WTC11 (cell line): ENCODE results near the gene CEP85.

Experiments
- SP1 ChIP-seq: sonication (generic); formaldehyde crosslinking; conservative IDR thresholded peaks from 2 replicates; pipeline ENCODE4 v1.8.1; 2022; ENCODE audit warnings: missing genetic modification reagents
- TEAD4 ChIP-seq: sonication (generic); formaldehyde crosslinking; IDR thresholded peaks from 2 replicates; pipeline ENCODE4 v1.8.0; 2022; ENCODE audit warnings: mild to moderate bottlenecking, missing genetic modification reagents
- TF ChIP-seq, protein P1 (sequence below): sonication (generic); formaldehyde crosslinking; IDR thresholded peaks from 2 replicates; pipeline ENCODE4 v1.8.0; 2022; ENCODE audit warnings: missing genetic modification reagents
- TF ChIP-seq, protein P2 (sequence below): sonication (generic); formaldehyde crosslinking; IDR thresholded peaks from 2 replicates; pipeline ENCODE4 v1.8.1; 2023; ENCODE audit warnings: mild to moderate bottlenecking, missing genetic modification reagents, moderate library complexity
- TF ChIP-seq, protein P3 (sequence below): fragments of 200-600 bp; IDR thresholded peaks from 2 replicates; pipeline ENCODE4 v1.8.0; 2022; ENCODE audit warnings: antibody characterized with exemption
- TF ChIP-seq, protein P4 (sequence below): sonication (generic); formaldehyde crosslinking; IDR thresholded peaks from 2 replicates; pipeline ENCODE4 v1.8.0; 2022; ENCODE audit warnings: mild to moderate bottlenecking, missing genetic modification reagents

DNA sequence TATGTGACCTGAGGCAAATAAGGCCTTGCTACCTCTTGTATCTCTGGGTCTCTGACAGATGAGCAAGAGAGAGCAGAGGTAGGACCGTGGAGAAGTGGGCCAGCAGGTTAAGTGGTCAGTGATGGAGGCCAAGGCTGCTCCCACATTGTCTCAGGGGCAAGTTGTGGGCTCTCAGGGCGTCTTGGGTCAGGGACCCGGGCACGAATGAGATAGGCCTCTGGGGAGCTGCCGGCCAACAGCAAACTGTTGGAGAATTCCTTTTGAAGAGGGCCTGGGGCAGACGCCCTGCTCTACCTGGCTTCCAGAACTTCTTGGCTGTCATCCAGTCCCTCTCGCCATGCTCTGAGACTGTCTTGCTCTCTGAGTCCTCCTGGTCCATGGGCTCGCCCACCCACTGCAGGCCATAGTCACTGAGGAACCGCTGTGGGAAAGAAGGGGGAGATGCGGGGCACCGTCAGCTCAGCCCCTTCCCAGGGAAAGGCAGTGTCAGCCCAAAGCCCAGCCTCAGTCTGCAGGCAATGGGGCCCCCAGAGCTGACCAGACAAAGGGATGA is 60.0 kb downstream of the CEP85 start:
- TF ChIP-seq SP1 (CRISPR knock-in tag), result no peak
- TF ChIP-seq, protein P1, sequence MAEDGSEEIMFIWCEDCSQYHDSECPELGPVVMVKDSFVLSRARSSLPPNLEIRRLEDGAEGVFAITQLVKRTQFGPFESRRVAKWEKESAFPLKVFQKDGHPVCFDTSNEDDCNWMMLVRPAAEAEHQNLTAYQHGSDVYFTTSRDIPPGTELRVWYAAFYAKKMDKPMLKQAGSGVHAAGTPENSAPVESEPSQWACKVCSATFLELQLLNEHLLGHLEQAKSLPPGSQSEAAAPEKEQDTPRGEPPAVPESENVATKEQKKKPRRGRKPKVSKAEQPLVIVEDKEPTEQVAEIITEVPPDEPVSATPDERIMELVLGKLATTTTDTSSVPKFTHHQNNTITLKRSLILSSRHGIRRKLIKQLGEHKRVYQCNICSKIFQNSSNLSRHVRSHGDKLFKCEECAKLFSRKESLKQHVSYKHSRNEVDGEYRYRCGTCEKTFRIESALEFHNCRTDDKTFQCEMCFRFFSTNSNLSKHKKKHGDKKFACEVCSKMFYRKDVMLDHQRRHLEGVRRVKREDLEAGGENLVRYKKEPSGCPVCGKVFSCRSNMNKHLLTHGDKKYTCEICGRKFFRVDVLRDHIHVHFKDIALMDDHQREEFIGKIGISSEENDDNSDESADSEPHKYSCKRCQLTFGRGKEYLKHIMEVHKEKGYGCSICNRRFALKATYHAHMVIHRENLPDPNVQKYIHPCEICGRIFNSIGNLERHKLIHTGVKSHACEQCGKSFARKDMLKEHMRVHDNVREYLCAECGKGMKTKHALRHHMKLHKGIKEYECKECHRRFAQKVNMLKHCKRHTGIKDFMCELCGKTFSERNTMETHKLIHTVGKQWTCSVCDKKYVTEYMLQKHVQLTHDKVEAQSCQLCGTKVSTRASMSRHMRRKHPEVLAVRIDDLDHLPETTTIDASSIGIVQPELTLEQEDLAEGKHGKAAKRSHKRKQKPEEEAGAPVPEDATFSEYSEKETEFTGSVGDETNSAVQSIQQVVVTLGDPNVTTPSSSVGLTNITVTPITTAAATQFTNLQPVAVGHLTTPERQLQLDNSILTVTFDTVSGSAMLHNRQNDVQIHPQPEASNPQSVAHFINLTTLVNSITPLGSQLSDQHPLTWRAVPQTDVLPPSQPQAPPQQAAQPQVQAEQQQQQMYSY, result no peak
- TF ChIP-seq, protein P2, sequence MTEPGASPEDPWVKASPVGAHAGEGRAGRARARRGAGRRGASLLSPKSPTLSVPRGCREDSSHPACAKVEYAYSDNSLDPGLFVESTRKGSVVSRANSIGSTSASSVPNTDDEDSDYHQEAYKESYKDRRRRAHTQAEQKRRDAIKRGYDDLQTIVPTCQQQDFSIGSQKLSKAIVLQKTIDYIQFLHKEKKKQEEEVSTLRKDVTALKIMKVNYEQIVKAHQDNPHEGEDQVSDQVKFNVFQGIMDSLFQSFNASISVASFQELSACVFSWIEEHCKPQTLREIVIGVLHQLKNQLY (CRISPR knock-in tag), result no peak
- TF ChIP-seq, protein P3, sequence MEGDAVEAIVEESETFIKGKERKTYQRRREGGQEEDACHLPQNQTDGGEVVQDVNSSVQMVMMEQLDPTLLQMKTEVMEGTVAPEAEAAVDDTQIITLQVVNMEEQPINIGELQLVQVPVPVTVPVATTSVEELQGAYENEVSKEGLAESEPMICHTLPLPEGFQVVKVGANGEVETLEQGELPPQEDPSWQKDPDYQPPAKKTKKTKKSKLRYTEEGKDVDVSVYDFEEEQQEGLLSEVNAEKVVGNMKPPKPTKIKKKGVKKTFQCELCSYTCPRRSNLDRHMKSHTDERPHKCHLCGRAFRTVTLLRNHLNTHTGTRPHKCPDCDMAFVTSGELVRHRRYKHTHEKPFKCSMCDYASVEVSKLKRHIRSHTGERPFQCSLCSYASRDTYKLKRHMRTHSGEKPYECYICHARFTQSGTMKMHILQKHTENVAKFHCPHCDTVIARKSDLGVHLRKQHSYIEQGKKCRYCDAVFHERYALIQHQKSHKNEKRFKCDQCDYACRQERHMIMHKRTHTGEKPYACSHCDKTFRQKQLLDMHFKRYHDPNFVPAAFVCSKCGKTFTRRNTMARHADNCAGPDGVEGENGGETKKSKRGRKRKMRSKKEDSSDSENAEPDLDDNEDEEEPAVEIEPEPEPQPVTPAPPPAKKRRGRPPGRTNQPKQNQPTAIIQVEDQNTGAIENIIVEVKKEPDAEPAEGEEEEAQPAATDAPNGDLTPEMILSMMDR, result no peak
- TF ChIP-seq, protein P4, sequence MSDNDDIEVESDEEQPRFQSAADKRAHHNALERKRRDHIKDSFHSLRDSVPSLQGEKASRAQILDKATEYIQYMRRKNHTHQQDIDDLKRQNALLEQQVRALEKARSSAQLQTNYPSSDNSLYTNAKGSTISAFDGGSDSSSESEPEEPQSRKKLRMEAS (CRISPR knock-in tag), result no peak
- no peak for TF ChIP-seq TEAD4 (CRISPR knock-in tag)
